GM18505 (cell line): ENCODE measurements around the gene AKAP17A.
"Not testable (repeated sequence)": the region's sequence is repeated elsewhere in the genome, so short reads cannot be mapped to it uniquely, and the experiment has no call there.

Experiments
- ATAC-seq: cut with Tn5 transposase; IDR thresholded peaks from one replicate; pipeline ENCODE4 v1.9.1; 2021; ENCODE audit not compliant: unreplicated experiment
- POLR2A ChIP-seq: IDR thresholded peaks from 4 replicates; pipeline ENCODE4 v1.6.1; 2011; ENCODE audit warnings: borderline replicate concordance; ENCODE audit not compliant: insufficient read depth, insufficient read length; ENCODE audit errors: extremely low read depth

The AKAP17A gene

GRCh38 chrX:1602299-1602698 lies 10.9 kb downstream of the AKAP17A start:
- no peak for TF ChIP-seq POLR2A
- no peak for ATAC-seq

- ATAC-seq = no peak
- no peak for TF ChIP-seq POLR2A
Measured at GRCh38 chrX:1606496-1606895, 15.1 kb downstream of the AKAP17A start.

GRCh38 chrX:1609311-1609710 lies 17.9 kb downstream of the AKAP17A start:
- no peak for TF ChIP-seq POLR2A
- ATAC-seq = no peak

DNA sequence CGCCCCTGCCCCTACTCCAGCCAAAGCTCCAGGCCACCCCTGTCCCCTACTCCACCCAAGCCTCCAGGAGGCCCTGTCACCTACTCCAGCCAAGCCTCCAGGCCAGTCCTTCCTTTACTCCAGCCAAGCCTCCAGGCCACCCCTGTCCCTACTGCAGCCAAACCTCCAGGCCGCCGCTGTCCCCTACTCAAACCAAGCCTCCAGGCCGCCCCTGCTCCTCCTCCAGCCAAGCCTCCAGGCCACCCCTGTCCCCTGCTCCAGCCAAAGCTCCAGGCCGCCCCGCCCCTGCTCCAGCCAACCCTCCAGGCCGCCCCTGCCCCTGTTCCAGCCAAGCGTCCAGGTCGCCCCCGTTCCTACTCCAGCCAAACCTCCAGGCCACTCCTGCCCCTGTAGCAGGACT lies 18.4 kb downstream of the AKAP17A start:
- TF ChIP-seq POLR2A = no peak
- no peak for ATAC-seq

- no peak for ATAC-seq
- TF ChIP-seq POLR2A = no peak
Measured at GRCh38 chrX:1610166-1610565, 18.8 kb downstream of the AKAP17A start.

GRCh38 chrX:1610736-1611135 lies 19.3 kb downstream of the AKAP17A start:
- ATAC-seq = no peak
- no peak for TF ChIP-seq POLR2A

DNA sequence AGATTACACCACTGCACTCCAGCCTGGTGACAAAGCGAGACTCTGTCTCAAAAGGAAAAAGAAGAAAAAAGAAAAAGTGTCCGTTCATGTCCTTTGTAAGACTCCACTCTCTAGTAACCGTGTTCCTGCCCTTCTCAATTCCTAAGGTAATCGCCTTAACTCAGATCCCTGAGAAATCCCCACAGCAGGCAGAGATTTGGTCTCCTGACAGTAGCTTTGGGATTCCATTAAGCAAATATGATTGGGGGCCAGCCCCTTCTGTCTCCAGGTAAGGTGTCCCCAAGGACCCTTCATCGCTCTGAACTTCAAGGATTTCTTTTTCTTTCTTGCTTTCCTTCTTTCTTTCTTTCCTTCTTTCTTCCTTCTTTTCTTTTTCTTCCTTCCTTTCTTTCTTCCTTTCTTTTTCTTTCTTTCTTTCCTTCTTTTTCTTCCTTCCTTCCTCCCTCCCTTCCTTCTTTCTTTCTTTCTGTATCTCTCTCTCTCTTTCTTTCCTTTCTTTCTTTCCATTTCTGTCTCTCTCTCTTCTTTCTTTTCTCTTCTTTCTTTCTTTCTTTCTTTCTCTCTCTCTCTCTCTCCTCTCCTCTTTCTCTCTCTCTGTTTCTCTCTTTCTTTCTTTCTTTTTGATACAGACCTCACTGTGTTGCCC lies 21.4 kb downstream of the AKAP17A start:
- no peak for TF ChIP-seq POLR2A
- no peak for ATAC-seq

GRCh38 chrX:1614927-1615326 lies 23.5 kb downstream of the AKAP17A start, which contains the start of gene ASMT:
TSS of gene ASMT (plus strand) at chrX:1615059. CDS start at chrX:1615200, 141 bp downstream.
- no peak for TF ChIP-seq POLR2A
- no peak for ATAC-seq

- ATAC-seq = no peak
- TF ChIP-seq POLR2A = no peak
Measured at GRCh38 chrX:1618689-1619088, 27.3 kb downstream of the AKAP17A start.

- TF ChIP-seq POLR2A = no peak
- ATAC-seq = no peak
Measured at GRCh38 chrX:1623691-1624090, 32.3 kb downstream of the AKAP17A start.

DNA sequence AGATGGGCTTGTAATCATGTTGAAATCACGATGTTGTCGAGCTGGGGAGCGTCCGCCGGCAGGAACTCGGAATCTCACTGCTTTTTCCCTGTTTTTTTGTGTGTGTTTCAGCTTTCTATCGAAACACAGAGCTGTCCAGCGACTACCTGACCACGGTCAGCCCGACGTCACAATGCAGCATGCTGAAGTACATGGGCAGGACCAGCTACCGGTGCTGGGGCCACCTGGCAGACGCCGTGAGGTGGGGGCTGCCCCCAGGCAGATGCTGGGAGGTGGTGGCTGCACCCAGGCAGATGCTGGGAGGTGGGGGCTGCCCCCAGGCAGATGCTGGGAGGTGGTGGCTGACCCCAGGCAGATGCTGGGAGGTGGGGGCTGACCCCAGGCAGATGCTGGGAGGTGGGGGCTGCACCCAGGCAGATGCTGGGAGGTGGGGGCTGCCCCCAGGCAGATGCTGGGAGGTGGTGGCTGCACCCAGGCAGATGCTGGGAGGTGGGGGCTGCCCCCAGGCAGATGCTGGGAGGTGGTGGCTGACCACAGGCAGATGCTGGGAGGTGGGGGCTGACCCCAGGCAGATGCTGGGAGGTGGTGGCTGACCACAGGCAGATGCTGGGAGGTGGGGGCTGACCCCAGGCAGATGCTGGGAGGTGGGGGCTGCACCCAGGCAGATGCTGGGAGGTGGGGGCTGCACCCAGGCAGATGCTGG lies 32.9 kb downstream of the AKAP17A start:
- ATAC-seq = not testable (repeated sequence)

- not testable (repeated sequence) for ATAC-seq
Measured at GRCh38 chrX:1624861-1625215, 33.4 kb downstream of the AKAP17A start.

- TF ChIP-seq POLR2A = no peak
- ATAC-seq = no peak
Measured at GRCh38 chrX:1629244-1629643, 37.8 kb downstream of the AKAP17A start.

- no peak for ATAC-seq
- no peak for TF ChIP-seq POLR2A
Measured at GRCh38 chrX:1646009-1646408, 54.6 kb downstream of the AKAP17A start.

GRCh38 chrX:1649621-1650020 lies 58.2 kb downstream of the AKAP17A start:
- TF ChIP-seq POLR2A = no peak
- no peak for ATAC-seq
